ENCODE measurements around the gene RPLP2.

Gene RPLP2

GRCh38 chr11:831118-831864, 21.5 kb downstream of the RPLP2 start:
- no peak for DNase-seq (ENCODE audit: extremely low read depth, low read depth)
- no peak for TF ChIP-seq CTCF (IDR thresholded peaks at IDR 0.05; ENCODE audit: low read depth, low read length, missing control alignments)
- no peak overlapping the region for H3K4me3 ChIP-seq (replicated peaks; ENCODE audit: low read depth, low read length)

- DNase-seq (ENCODE audit: extremely low read depth, low read depth), result no peak
- peak overlapping the region; percentile 43 for H3K4me3 ChIP-seq (replicated peaks; ENCODE audit: low read depth, low read length)
- no peak for TF ChIP-seq CTCF (IDR thresholded peaks at IDR 0.05; ENCODE audit: low read depth, low read length, missing control alignments)
These were observed 22.3 kb downstream of the RPLP2 start for GRCh38 chr11:831961-832528.

GRCh38 chr11:832529-833113, 22.9 kb downstream of the RPLP2 start, which contains the start of gene CD151:
CD151 (plus strand) TSS chr11:832952; CDS start chr11:836070, 3,118 bp downstream.
- DNase-seq (ENCODE audit: extremely low read depth, low read depth), result no peak
- no peak for TF ChIP-seq CTCF (IDR thresholded peaks at IDR 0.05; ENCODE audit: low read depth, low read length, missing control alignments)
- peak within 1 kb of the TSS; percentile 72 for H3K4me3 ChIP-seq (replicated peaks; ENCODE audit: low read depth, low read length)

GRCh38 chr11:833114-833791, 23.5 kb downstream of the RPLP2 start:
- peak overlapping the region; percentile 72 for H3K4me3 ChIP-seq (replicated peaks; ENCODE audit: low read depth, low read length)
- no peak for DNase-seq (ENCODE audit: extremely low read depth, low read depth)
- TF ChIP-seq CTCF (IDR thresholded peaks at IDR 0.05; ENCODE audit: low read depth, low read length, missing control alignments), result no peak

GRCh38 chr11:833849-834311, 24.1 kb downstream of the RPLP2 start:
- no peak for TF ChIP-seq CTCF (IDR thresholded peaks at IDR 0.05; ENCODE audit: low read depth, low read length, missing control alignments)
- peak overlapping the region; percentile 72 for H3K4me3 ChIP-seq (replicated peaks; ENCODE audit: low read depth, low read length)
- DNase-seq (ENCODE audit: extremely low read depth, low read depth), result no peak

GRCh38 chr11:834371-835316, 24.9 kb downstream of the RPLP2 start:
- no peak for TF ChIP-seq CTCF (IDR thresholded peaks at IDR 0.05; ENCODE audit: low read depth, low read length, missing control alignments)
- H3K4me3 ChIP-seq (replicated peaks; ENCODE audit: low read depth, low read length), result peak overlapping the region; percentile 72
- DNase-seq (ENCODE audit: extremely low read depth, low read depth), result no peak
